Renal pelvis (tissue), 4 donors: ENCODE measurements around the gene ABCA4. TPM values are rescaled to one million over a fixed set of nuclear protein-coding genes. Genes with fewer than 3 reads are reported as not detected.

Experiments
- DNase-seq: peaks from one replicate; pipeline ENCODE4 v3.0.0-alpha.2; 2013
- polyA plus RNA-seq, 3 donors: library from polyadenylated mRNA; unstranded; fragments of 120-200 nt; gene quantifications; one replicate each; pipeline ENCODE4 v1.2.1, GENCODE V29; 2013; ENCODE audit not compliant: insufficient read length in 3 of 3

The ABCA4 gene
- polyA plus RNA-seq, 3 donors: 6.3 to 15.4 (median 10.0) TPM

GRCh38 chr1:94027721-94028515, 93.0 kb downstream of the ABCA4 start:
- no peak for DNase-seq

GRCh38 chr1:94026619-94027380, 94.1 kb downstream of the ABCA4 start:
- DNase-seq: no peak

GRCh38 chr1:94025383-94026340, 95.3 kb downstream of the ABCA4 start:
- no peak for DNase-seq

GRCh38 chr1:94024104-94024792, 96.7 kb downstream of the ABCA4 start:
- DNase-seq: no peak

- DNase-seq: no peak
Measured at GRCh38 chr1:94022471-94023189, 98.3 kb downstream of the ABCA4 start.

- DNase-seq: no peak
Measured at GRCh38 chr1:94020764-94021579, 100.0 kb downstream of the ABCA4 start.

- no peak for DNase-seq
Measured at GRCh38 chr1:94019327-94019726, 101.6 kb downstream of the ABCA4 start.

- DNase-seq: no peak
Measured at GRCh38 chr1:94017155-94017829, 103.7 kb downstream of the ABCA4 start.

GRCh38 chr1:94015489-94015817, 105.5 kb downstream of the ABCA4 start:
- no peak for DNase-seq

- DNase-seq: no peak
Measured at GRCh38 chr1:94014635-94015488, 106.1 kb downstream of the ABCA4 start.

- DNase-seq: no peak
Measured at GRCh38 chr1:94014087-94014486, 106.9 kb downstream of the ABCA4 start.

- DNase-seq: peak; percentile 34
Measured at GRCh38 chr1:94013367-94013878, 107.5 kb downstream of the ABCA4 start.

GRCh38 chr1:94012708-94013366, 108.1 kb downstream of the ABCA4 start:
- DNase-seq: no peak

GRCh38 chr1:94011709-94012595, 109.0 kb downstream of the ABCA4 start:
- no peak for DNase-seq

GRCh38 chr1:94011129-94011528, 109.8 kb downstream of the ABCA4 start:
- DNase-seq: no peak

- no peak for DNase-seq
Measured at GRCh38 chr1:94009304-94009703, 111.6 kb downstream of the ABCA4 start.

GRCh38 chr1:94006604-94007003, 114.3 kb downstream of the ABCA4 start:
- no peak for DNase-seq
